Measurements from ENCODE around the gene DTX3L. TPM values are rescaled to one million over a fixed set of nuclear protein-coding genes. Genes with fewer than 3 reads are reported as not detected.

DTX3L gene
- total RNA-seq, 1 donor from 2014 or later, result 33.7 TPM

- no peak overlapping the region for H3K4me3 Mint-ChIP-seq (ENCODE audit: unreplicated experiment)
- TF ChIP-seq, protein P1, sequence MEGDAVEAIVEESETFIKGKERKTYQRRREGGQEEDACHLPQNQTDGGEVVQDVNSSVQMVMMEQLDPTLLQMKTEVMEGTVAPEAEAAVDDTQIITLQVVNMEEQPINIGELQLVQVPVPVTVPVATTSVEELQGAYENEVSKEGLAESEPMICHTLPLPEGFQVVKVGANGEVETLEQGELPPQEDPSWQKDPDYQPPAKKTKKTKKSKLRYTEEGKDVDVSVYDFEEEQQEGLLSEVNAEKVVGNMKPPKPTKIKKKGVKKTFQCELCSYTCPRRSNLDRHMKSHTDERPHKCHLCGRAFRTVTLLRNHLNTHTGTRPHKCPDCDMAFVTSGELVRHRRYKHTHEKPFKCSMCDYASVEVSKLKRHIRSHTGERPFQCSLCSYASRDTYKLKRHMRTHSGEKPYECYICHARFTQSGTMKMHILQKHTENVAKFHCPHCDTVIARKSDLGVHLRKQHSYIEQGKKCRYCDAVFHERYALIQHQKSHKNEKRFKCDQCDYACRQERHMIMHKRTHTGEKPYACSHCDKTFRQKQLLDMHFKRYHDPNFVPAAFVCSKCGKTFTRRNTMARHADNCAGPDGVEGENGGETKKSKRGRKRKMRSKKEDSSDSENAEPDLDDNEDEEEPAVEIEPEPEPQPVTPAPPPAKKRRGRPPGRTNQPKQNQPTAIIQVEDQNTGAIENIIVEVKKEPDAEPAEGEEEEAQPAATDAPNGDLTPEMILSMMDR (IDR thresholded peaks at IDR 0.05), result no peak
- DNase-seq (ENCODE audit: extremely low spot score, unreplicated experiment), result no peak
- peaks cover 4% of the 10 kb centered on the region for H3K27me3 Mint-ChIP-seq (ENCODE audit: unreplicated experiment)
- peaks cover 16% of the 10 kb centered on the region for H3K9me3 Mint-ChIP-seq (ENCODE audit: unreplicated experiment)
- peaks cover 9% of the 10 kb centered on the region for H3K36me3 Mint-ChIP-seq (ENCODE audit: unreplicated experiment)
- H3K4me1 Mint-ChIP-seq (ENCODE audit: unreplicated experiment), result peaks cover 13% of the 10 kb centered on the region
- H3K27ac Mint-ChIP-seq (ENCODE audit: unreplicated experiment), result no peak overlapping the region
These were observed 14.1 kb downstream of the DTX3L start for GRCh38 chr3:122578069-122578740.

DNA sequence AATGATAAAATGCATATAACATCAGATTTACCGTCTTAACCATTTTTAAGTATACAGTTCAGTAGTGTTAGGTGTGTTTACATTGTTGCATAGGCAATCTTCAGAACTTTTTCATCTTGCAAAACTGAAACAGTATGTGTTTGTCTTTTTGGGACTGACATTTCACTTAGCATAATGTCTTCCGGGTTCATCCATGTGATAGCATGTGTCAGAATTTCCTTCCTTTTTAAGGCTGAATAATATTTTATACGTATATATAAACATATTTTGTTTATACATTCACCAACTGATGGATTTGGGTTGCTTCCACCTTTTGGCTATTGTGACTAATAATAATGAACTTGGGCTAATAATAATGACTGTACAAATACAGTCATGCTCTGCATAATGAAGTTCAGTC, 16.3 kb downstream of the DTX3L start:
- Mint-ChIP-seq H3K27ac (ENCODE audit: unreplicated experiment) (no peak overlapping the region), H3K36me3 (ENCODE audit: unreplicated experiment) (peaks cover 5% of the 10 kb centered on the region), H3K4me1 (ENCODE audit: unreplicated experiment) (peaks cover 12% of the 10 kb centered on the region), H3K4me3 (ENCODE audit: unreplicated experiment) (no peak overlapping the region), H3K27me3 (ENCODE audit: unreplicated experiment) (peaks cover 8% of the 10 kb centered on the region), H3K9me3 (ENCODE audit: unreplicated experiment) (peaks cover 23% of the 10 kb centered on the region)
- TF ChIP-seq, protein P1 (IDR thresholded peaks at IDR 0.05), result no peak
- no peak for DNase-seq (ENCODE audit: extremely low spot score, unreplicated experiment)

GRCh38 chr3:122581622-122582021, 17.5 kb downstream of the DTX3L start:
- TF ChIP-seq, protein P1 (IDR thresholded peaks at IDR 0.05), result no peak
- Mint-ChIP-seq H3K4me1 (ENCODE audit: unreplicated experiment) (peaks cover 3% of the 10 kb centered on the region), H3K9me3 (ENCODE audit: unreplicated experiment) (peaks cover 23% of the 10 kb centered on the region), H3K4me3 (ENCODE audit: unreplicated experiment) (no peak overlapping the region), H3K27ac (ENCODE audit: unreplicated experiment) (no peak overlapping the region), H3K36me3 (ENCODE audit: unreplicated experiment) (peaks cover 5% of the 10 kb centered on the region), H3K27me3 (ENCODE audit: unreplicated experiment) (peaks cover 12% of the 10 kb centered on the region)
- DNase-seq (ENCODE audit: extremely low spot score, unreplicated experiment), result no peak

DNA sequence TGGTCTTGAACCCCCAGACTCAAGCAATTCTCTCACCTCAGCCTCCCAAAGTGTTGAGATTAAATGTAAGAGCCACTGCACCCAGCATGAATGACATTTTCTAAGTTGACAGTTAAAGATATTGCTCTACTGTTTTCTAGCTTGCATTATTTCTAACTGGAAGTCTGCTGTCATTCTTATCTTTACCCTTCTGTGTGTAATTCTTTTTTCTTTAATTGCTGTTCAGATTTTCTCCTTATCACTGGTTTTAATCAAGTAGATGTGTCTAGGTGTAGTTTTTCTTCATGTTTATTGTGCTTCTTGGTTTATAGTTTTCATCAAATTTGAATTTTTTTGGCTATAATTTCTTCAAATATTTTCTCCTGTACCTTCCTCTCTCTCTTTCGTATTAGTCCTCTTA, 18.3 kb downstream of the DTX3L start:
- peaks cover 23% of the 10 kb centered on the region for H3K9me3 Mint-ChIP-seq (ENCODE audit: unreplicated experiment)
- H3K4me1 Mint-ChIP-seq (ENCODE audit: unreplicated experiment), result peaks cover 2% of the 10 kb centered on the region
- no peak overlapping the region for H3K27ac Mint-ChIP-seq (ENCODE audit: unreplicated experiment)
- peaks cover 5% of the 10 kb centered on the region for H3K36me3 Mint-ChIP-seq (ENCODE audit: unreplicated experiment)
- H3K27me3 Mint-ChIP-seq (ENCODE audit: unreplicated experiment), result peaks cover 17% of the 10 kb centered on the region
- H3K4me3 Mint-ChIP-seq (ENCODE audit: unreplicated experiment), result no peak overlapping the region
- DNase-seq (ENCODE audit: extremely low spot score, unreplicated experiment), result no peak
- TF ChIP-seq, protein P1 (IDR thresholded peaks at IDR 0.05), result no peak

- Mint-ChIP-seq H3K27me3 (ENCODE audit: unreplicated experiment) (peaks cover 34% of the 10 kb centered on the region), H3K4me3 (ENCODE audit: unreplicated experiment) (no peak overlapping the region), H3K27ac (ENCODE audit: unreplicated experiment) (no peak overlapping the region), H3K9me3 (ENCODE audit: unreplicated experiment) (peaks cover 23% of the 10 kb centered on the region), H3K4me1 (ENCODE audit: unreplicated experiment) (no peaks in the 10 kb centered on the region), H3K36me3 (ENCODE audit: unreplicated experiment) (peaks cover 5% of the 10 kb centered on the region)
- DNase-seq (ENCODE audit: extremely low spot score, unreplicated experiment), result no peak
- TF ChIP-seq, protein P1 (IDR thresholded peaks at IDR 0.05), result no peak
These were observed 22.0 kb downstream of the DTX3L start for GRCh38 chr3:122586098-122586497.

Measured in osteocyte (in vitro differentiated cells).